ENCODE data around the gene TFF1.

DNA sequence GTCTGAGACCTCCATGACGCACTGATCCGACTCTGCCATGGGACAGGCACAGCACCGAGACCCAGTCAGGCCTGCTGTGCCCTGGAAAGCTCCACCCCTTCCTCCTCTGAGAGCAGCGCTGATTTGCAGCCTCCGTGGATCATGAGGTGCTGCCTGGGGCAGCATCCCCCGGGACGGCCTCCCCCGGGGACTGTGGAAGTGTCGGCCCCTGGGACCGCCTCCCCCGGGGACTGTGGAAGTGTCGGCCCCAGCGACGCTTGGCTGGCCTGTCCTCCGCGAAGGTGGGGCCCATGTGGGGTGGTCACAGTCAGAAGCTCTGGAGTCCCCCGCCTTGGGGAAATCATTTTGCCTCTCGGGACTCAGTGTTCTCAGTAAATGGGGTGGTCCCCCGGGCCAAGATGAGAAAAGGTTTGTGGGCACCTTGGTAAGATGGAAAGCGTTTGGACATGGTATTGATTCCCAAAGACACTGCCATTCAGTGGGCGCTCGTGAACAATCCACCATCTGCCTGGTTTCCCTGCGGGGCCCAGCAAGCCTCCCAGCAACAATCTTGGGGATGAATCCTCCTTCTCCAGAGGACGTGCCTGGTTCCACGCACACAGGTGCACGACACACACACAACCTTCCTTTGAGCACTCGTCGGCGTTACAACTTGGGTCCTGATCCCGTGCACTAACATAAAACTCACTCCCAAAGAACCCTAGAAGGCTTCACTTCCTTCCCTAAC lies 18.6 kb downstream of the TFF1 start:
- TF ChIP-seq, protein P1, sequence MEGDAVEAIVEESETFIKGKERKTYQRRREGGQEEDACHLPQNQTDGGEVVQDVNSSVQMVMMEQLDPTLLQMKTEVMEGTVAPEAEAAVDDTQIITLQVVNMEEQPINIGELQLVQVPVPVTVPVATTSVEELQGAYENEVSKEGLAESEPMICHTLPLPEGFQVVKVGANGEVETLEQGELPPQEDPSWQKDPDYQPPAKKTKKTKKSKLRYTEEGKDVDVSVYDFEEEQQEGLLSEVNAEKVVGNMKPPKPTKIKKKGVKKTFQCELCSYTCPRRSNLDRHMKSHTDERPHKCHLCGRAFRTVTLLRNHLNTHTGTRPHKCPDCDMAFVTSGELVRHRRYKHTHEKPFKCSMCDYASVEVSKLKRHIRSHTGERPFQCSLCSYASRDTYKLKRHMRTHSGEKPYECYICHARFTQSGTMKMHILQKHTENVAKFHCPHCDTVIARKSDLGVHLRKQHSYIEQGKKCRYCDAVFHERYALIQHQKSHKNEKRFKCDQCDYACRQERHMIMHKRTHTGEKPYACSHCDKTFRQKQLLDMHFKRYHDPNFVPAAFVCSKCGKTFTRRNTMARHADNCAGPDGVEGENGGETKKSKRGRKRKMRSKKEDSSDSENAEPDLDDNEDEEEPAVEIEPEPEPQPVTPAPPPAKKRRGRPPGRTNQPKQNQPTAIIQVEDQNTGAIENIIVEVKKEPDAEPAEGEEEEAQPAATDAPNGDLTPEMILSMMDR (IDR thresholded peaks at IDR 0.05) = no peak
- no peak for TF ChIP-seq POLR2A (IDR thresholded peaks at IDR 0.05)
- no peak for TF ChIP-seq EP300 (IDR thresholded peaks at IDR 0.05)
